SK-N-SH treated with all-trans-retinoic acid at 6 μM for 48 hours (cell line): ENCODE measurements around the gene KYAT1.

Source experiments
- ARNTL ChIP-seq: fragments of 450-650 bp; formaldehyde crosslinking; IDR thresholded peaks from 2 replicates; pipeline ENCODE4 v1.5.0; 2020; ENCODE audit warnings: low read depth, mild to moderate bottlenecking, moderate library complexity, borderline replicate concordance
- CSDC2 ChIP-seq: fragments of 250-450 bp; sonication (Bioruptor Pico); IDR thresholded peaks from 2 replicates; pipeline ENCODE4 v1.5.0; 2020; ENCODE audit warnings: mild to moderate bottlenecking, moderate library complexity
- ESRRG ChIP-seq: fragments of 250-450 bp; sonication (Bioruptor Pico); IDR thresholded peaks from 2 replicates; pipeline ENCODE4 v1.6.1; 2021; ENCODE audit warnings: mild to moderate bottlenecking
- RARB ChIP-seq: fragments of 250-450 bp; sonication (Bioruptor Pico); IDR thresholded peaks from 2 replicates; pipeline ENCODE4 v1.8.0; 2021; ENCODE audit warnings: mild to moderate bottlenecking, moderate library complexity
- SNAI2 ChIP-seq: fragments of 250-450 bp; sonication (Bioruptor Pico); IDR thresholded peaks from 2 replicates; pipeline ENCODE4 v1.5.0; 2020; ENCODE audit warnings: mild to moderate bottlenecking, moderate library complexity
- TOX ChIP-seq: fragments of 250-450 bp; sonication (Bioruptor Pico); IDR thresholded peaks from 2 replicates; pipeline ENCODE4 v1.8.0; 2021; ENCODE audit warnings: mild to moderate bottlenecking, moderate library complexity, borderline replicate concordance
- ZFP3 ChIP-seq: fragments of 250-450 bp; sonication (Bioruptor Pico); IDR thresholded peaks from 2 replicates; pipeline ENCODE4 v1.5.0; 2020; ENCODE audit warnings: mild to moderate bottlenecking, moderate library complexity
- ZNF565 ChIP-seq: fragments of 450-650 bp; formaldehyde crosslinking; conservative IDR thresholded peaks from 2 replicates; pipeline ENCODE4 v1.5.0; 2020; ENCODE audit warnings: low read depth, mild to moderate bottlenecking, moderate library complexity
- ZNF70 ChIP-seq: fragments of 450-650 bp; formaldehyde crosslinking; IDR thresholded peaks from 2 replicates; pipeline ENCODE4 v1.5.0; 2020; ENCODE audit warnings: mild to moderate bottlenecking, moderate library complexity

- TF ChIP-seq ARNTL (CRISPR knock-in tag), result no peak
- TF ChIP-seq ZNF565 (CRISPR knock-in tag), result no peak
- no peak for TF ChIP-seq SNAI2 (CRISPR knock-in tag)
- no peak for TF ChIP-seq RARB (CRISPR knock-in tag)
- no peak for TF ChIP-seq TOX (CRISPR knock-in tag)
- no peak for TF ChIP-seq ESRRG
- TF ChIP-seq CSDC2, result no peak
- no peak for TF ChIP-seq ZFP3 (CRISPR knock-in tag)
- no peak for TF ChIP-seq ZNF70 (CRISPR knock-in tag)
These were observed 26.6 kb upstream of the KYAT1 start for GRCh38 chr9:128908372-128908771.
